GM21825 (cell line): ENCODE results near the gene GMPPB.
A peak's percentile ranks its signal among the peaks of the same experiment; 100 is the strongest.
"Not testable (repeated sequence)": the region's sequence is repeated elsewhere in the genome, so short reads cannot be mapped to it uniquely, and the experiment has no call there.

Source experiments
- ATAC-seq: cut with Tn5 transposase; IDR thresholded peaks from one replicate; pipeline ENCODE4 v1.9.1; 2021; ENCODE audit warnings: mild to moderate bottlenecking, moderate library complexity; ENCODE audit not compliant: unreplicated experiment

GMPPB gene

DNA sequence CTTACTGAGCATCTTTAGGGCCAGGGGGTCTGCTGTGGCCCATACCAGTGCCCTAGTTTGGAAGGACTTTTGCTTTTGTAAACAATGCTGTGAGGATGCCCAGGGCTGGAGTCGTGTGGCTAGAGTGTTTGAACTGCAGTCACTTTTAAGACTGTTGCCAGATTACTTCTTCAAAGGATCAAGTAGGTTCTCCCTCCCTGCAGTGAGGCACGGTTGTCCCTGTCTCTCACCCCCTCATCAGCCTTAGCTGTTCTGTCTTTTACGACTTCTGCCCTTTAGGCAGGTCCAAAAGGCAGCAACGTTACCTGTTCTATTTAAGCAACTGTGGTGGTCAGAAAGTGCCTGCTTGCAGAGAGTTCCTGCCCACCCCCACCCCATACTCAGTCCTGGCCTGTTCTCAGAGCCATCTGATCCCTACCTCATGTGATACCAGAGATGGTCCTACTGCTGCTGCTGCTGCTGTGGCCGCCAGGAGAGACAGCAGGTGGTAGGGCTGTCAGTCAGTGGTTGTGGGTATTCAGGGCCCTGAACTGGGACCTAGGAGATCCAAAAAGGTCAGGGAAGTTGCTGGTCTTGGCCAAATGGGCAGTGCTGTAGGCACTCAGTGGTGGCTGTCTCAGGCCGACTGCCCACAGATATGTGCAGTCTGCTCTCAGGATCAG, 29.2 kb downstream of the GMPPB start:
- ATAC-seq: not testable (repeated sequence)

GRCh38 chr3:49691481-49691880, 32.3 kb downstream of the GMPPB start:
- ATAC-seq: not testable (repeated sequence)

- ATAC-seq: not testable (repeated sequence)
Observed at GRCh38 chr3:49690856-49691255, 32.9 kb downstream of the GMPPB start.

- ATAC-seq: not testable (repeated sequence)
Observed at GRCh38 chr3:49689908-49690624, 33.7 kb downstream of the GMPPB start.

DNA sequence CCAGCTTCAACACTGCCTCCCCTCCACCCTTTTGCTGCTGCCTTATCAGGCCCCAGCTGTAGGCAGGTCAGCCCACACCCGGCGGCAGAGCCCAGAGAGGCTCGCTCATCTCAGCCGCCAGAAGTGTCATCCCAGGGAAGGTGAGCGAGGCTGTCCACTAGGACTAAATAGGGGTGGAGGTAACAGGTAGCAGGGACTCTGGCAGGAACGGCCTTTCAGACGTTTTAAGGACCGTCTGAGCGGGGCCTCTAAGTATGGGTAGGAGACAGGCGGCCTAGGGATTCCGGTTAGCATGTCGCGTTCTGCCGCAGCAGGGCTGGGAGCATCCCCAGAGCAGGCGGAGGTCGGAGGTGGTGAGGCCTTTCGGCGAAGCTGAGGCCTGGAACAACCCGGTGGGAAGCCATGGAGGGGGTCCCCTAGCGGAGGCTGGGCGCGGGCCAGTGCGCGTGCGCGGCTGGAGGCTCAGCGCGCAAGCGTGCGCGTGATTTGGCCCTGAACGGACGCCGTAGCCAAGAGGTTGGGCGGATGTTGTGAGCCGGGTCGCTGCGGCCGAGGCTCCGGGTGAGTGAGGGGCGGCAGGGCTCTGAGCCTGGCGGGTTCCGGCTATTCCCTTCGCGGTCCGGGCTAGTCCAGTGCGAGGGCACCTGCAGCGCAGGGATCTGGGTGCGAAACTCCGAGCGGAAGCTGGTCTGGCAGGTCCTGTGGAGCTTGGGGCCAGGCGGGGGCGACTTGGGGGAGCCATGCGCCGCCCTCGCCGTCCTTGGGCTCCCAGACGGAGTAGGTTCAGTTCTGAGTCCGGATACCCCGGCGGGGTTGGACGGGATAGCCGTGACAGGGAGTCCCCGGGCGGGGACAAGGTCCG, 34.5 kb downstream of the GMPPB start, which contains the start of the genes MST1 and RNF123:
TSS of gene MST1 (minus strand) at position 429 of the 862 bp plus-strand sequence. CDS start 783 bp downstream, outside the sequence.
TSS of gene RNF123 (plus strand) at position 512 of the 862 bp plus-strand sequence. CDS start 1,609 bp downstream, outside the sequence.
- peak; percentile 48 for ATAC-seq

- ATAC-seq: peak; percentile 3
Observed at GRCh38 chr3:49688338-49689045, 35.3 kb downstream of the GMPPB start.

- not testable (repeated sequence) for ATAC-seq
Observed at GRCh38 chr3:49687424-49687795, 36.3 kb downstream of the GMPPB start.

GRCh38 chr3:49686769-49687423, 36.9 kb downstream of the GMPPB start:
- ATAC-seq: not testable (repeated sequence)

GRCh38 chr3:49686346-49686745, 37.4 kb downstream of the GMPPB start:
- ATAC-seq: not testable (repeated sequence)

DNA sequence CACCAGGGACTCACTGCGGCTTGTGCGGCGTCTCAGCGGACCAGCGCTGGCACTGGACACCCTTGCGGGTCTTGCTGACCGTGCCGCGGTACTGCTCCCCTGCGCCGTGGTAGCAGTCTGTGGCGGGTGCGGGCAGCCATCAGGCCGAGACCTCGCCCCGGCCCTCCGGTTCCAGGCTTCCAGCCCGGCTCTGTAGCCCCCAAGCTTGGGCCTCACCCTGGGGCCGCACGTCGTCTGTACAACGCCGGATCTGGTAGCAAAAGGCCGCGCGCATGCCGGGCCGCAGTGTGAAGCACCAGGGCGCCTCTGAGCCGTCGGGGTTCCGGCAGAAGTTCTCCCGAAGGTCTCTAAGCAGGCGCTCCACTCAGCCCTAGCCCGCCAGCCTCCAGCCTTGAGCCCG, 37.9 kb downstream of the GMPPB start:
- not testable (repeated sequence) for ATAC-seq

DNA sequence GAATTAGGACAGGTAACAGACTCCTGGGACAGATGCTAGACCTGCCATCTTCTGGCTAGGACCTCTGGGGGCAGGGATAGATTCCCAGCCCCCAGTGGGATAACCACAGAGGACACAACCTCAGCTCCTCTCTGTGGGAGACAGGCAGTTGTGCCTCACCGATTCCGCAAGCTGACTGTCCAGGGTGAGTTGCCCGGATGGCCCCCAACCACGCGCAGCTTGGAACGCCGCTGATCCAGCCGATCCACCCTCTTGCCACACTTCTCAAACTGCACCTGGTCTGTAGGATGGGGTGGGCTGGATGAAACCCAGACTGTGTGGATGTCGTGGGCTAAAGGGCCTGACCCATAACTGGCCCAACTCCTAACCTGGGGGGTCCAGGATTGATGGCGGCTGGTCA, 38.6 kb downstream of the GMPPB start:
- not testable (repeated sequence) for ATAC-seq

GRCh38 chr3:49684453-49684852, 39.3 kb downstream of the GMPPB start:
- not testable (repeated sequence) for ATAC-seq

- ATAC-seq: no peak
Observed at GRCh38 chr3:49683162-49683561, 40.6 kb downstream of the GMPPB start.

DNA sequence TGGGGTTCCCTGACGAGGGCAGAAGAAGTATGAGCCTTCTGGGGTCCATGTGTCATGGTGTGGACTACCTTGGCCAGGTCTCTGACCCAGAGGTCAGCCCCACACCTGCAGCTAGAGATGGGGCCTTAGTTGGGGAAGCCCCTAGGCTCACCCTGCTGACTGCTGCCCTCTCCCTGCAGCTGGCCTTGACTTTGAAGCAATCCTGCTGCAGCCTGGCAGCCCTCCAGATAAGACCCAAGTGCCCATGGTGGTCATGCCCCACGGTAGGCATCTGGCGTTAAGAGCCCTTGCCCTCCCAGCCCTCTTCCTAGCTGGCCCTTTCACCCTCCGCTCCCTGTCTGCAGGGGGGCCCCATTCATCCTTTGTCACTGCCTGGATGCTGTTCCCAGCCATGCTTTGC, 42.2 kb downstream of the GMPPB start:
- no peak for ATAC-seq

- ATAC-seq: no peak
Observed at GRCh38 chr3:49681232-49681522, 42.6 kb downstream of the GMPPB start.

GRCh38 chr3:49680493-49681231, 43.1 kb downstream of the GMPPB start:
- no peak for ATAC-seq

- no peak for ATAC-seq
Observed at GRCh38 chr3:49675912-49676311, 47.8 kb downstream of the GMPPB start.

DNA sequence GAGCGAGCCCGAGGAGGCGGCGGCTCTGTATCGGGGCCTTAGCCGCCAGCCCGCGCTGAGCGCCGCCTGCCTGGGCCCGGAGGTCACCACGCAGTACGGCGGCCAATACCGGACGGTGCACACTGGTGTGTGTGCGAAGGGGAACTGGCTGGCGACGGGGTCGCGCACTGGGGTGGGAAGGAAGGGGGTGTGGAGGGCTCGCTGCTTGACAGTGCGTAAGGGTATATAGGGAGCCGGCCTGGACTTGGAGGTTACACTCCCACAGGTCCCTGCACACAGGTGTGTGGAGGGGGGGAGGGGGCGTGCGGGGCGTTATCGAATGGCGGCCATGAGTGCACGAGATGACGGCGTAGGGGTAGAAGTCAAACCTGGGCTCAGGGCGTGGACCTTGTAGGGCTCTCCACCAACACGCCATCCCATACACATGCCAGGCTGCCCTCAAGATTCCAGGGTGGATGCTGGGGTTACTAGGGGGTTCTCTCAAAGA, 49.2 kb downstream of the GMPPB start:
- peak; percentile 14 for ATAC-seq

GRCh38 chr3:49673715-49674496, 49.8 kb downstream of the GMPPB start, which contains the start of gene APEH:
APEH (plus strand) TSS chr3:49674351; CDS start chr3:49674402, 51 bp downstream.
- ATAC-seq: peak; percentile 73
